Left forelimb (tissue), 1 donor: ENCODE results near the gene WNT7A.
"Not testable (repeated sequence)": the region's sequence is repeated elsewhere in the genome, so short reads cannot be mapped to it uniquely, and the experiment has no call there.

ENCODE experiments used
- DNase-seq: peaks from one replicate; pipeline ENCODE4 v3.0.0-alpha.2; 2018; ENCODE audit warnings: low spot score

Gene WNT7A

GRCh38 chr3:13879946-13880810 is at the start of gene WNT7A:
Gene WNT7A (minus strand): TSS chr3:13880071. CDS start chr3:13879816, 255 bp downstream.
- no peak for DNase-seq

GRCh38 chr3:13928741-13929140 is 48.9 kb upstream of the WNT7A start:
- not testable (repeated sequence) for DNase-seq

GRCh38 chr3:13927295-13927694 is 47.4 kb upstream of the WNT7A start:
- no peak for DNase-seq

- DNase-seq: no peak
Observed at GRCh38 chr3:13916375-13916774, 36.5 kb upstream of the WNT7A start.

GRCh38 chr3:13902648-13903238 is 22.9 kb upstream of the WNT7A start:
- DNase-seq: no peak

GRCh38 chr3:13901935-13902584 is 22.2 kb upstream of the WNT7A start:
- DNase-seq: no peak

- no peak for DNase-seq
Observed at GRCh38 chr3:13898346-13898745, 18.5 kb upstream of the WNT7A start.

- no peak for DNase-seq
Observed at GRCh38 chr3:13896473-13897154, 16.7 kb upstream of the WNT7A start.

GRCh38 chr3:13895155-13896105 is 15.6 kb upstream of the WNT7A start:
- DNase-seq: peak; percentile 95

- DNase-seq: no peak
Observed at GRCh38 chr3:13894807-13895154, 14.9 kb upstream of the WNT7A start.

GRCh38 chr3:13894096-13894806 is 14.4 kb upstream of the WNT7A start:
- DNase-seq: no peak

- DNase-seq: no peak
Observed at GRCh38 chr3:13892304-13892703, 12.4 kb upstream of the WNT7A start.

GRCh38 chr3:13891492-13892073 is 11.7 kb upstream of the WNT7A start:
- no peak for DNase-seq

GRCh38 chr3:13891017-13891392 is 11.1 kb upstream of the WNT7A start:
- DNase-seq: no peak

- no peak for DNase-seq
Observed at GRCh38 chr3:13890377-13891016, 10.6 kb upstream of the WNT7A start.

GRCh38 chr3:13888576-13888975 is 8.7 kb upstream of the WNT7A start:
- no peak for DNase-seq

GRCh38 chr3:13887495-13888300 is 7.8 kb upstream of the WNT7A start:
- no peak for DNase-seq

- DNase-seq: no peak
Observed at GRCh38 chr3:13886593-13887129, 6.8 kb upstream of the WNT7A start.

- DNase-seq: no peak
Observed at GRCh38 chr3:13885704-13886010, 5.8 kb upstream of the WNT7A start.
